Fibroblast of mammary gland (primary cell): ENCODE data around the gene MYO3B.

Experiments used
- DNase-seq: peaks from one replicate; pipeline ENCODE4 v3.0.0-alpha.2; 2010; ENCODE audit warnings: low read depth
- H3K4me3 ChIP-seq: 2 replicates; pipeline ENCODE4 v1.5.1; 2011; ENCODE audit warnings: low read depth, mild to moderate bottlenecking, low read length, moderate library complexity; ENCODE audit not compliant: control insufficient read depth
- TF ChIP-seq, protein P1 (sequence below): conservative IDR thresholded peaks from 2 replicates; pipeline ENCODE4 v1.5.1; 2011; ENCODE audit warnings: low read depth, low read length, inconsistent platforms; ENCODE audit not compliant: control insufficient read depth, insufficient read depth

Gene MYO3B

DNA sequence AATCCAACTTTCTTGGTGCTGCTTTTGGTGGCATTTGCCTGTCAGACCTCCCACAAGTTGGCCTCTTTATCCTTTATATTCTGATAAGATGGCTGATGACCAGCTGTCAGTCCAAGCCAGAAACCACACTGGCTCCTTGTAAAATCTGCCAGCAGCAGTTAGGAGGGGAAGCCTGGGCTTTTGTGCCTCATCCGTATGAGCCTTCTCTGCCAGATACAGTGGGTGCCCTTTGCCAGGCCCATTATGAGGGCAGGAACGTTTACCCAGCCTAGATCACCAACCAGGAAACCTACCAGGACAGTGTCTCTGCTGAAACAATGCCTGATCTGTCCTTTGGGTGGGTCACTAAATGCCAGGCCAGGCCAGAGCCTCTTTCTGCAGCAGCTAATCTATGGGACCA is 334.3 kb downstream of the MYO3B start:
- no peak for DNase-seq
- TF ChIP-seq, protein P1, sequence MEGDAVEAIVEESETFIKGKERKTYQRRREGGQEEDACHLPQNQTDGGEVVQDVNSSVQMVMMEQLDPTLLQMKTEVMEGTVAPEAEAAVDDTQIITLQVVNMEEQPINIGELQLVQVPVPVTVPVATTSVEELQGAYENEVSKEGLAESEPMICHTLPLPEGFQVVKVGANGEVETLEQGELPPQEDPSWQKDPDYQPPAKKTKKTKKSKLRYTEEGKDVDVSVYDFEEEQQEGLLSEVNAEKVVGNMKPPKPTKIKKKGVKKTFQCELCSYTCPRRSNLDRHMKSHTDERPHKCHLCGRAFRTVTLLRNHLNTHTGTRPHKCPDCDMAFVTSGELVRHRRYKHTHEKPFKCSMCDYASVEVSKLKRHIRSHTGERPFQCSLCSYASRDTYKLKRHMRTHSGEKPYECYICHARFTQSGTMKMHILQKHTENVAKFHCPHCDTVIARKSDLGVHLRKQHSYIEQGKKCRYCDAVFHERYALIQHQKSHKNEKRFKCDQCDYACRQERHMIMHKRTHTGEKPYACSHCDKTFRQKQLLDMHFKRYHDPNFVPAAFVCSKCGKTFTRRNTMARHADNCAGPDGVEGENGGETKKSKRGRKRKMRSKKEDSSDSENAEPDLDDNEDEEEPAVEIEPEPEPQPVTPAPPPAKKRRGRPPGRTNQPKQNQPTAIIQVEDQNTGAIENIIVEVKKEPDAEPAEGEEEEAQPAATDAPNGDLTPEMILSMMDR: no peak
- no peak overlapping the region for H3K4me3 ChIP-seq

DNA sequence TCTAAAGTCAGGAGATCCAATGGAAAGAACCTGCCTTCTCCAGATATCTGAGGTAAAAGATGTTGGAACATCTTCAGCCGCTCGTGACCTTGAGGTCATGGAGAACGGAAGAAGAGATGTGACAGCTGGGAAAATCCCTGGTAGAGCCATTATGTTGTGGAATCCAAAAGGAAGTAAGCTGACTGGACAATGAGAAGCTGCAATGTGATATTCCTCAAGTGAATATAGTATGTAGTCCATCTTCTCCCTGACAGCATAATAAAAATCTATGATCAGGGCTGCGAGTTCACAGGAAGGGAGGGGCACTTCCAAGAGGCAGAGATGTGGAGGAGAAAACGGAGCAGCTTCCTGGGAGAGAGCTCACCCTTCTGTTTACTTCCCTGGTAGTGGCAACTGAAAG is 336.2 kb downstream of the MYO3B start:
- H3K4me3 ChIP-seq: no peak overlapping the region
- TF ChIP-seq, protein P1: no peak
- no peak for DNase-seq

DNA sequence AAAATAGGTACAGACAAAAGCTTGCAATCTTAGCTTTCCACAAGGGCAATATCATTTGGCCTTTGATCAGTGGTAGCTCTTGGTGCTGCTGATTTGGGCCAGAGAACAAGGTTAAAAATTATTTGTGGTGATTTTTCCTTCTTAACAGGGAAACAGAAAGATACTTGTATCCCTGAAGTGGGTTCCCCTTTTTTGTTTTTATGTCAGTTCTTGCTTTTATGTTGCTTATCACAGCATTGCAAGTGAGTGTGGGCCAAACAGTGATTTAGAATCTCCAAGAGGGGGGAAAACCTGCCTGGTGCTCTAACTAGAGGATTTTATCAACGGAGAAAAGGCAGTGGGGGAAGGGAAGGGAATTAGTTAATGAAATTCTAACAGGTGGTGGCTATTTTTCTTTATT is 339.6 kb downstream of the MYO3B start:
- H3K4me3 ChIP-seq: no peak overlapping the region
- no peak for DNase-seq
- TF ChIP-seq, protein P1: no peak

DNA sequence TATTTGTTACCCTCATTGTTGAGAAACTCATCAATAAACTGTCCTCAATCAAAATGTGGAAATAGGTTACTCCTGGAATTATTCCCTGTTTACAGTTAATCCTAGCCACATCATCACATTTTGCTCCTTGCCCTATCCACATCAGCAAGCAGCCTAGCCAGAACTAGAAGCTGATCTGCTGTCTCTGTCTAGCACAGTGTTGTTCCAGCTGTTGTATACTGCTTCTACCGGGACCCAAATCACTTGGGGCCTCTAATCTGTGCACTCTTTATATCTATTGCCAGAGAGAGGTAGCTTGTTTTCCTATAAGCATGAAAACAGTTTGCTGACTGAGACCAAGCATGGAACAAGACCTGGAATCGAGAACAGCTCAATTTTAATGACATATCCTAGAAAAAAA is 341.0 kb downstream of the MYO3B start:
- TF ChIP-seq, protein P1: no peak
- H3K4me3 ChIP-seq: no peak overlapping the region
- DNase-seq: no peak

DNA sequence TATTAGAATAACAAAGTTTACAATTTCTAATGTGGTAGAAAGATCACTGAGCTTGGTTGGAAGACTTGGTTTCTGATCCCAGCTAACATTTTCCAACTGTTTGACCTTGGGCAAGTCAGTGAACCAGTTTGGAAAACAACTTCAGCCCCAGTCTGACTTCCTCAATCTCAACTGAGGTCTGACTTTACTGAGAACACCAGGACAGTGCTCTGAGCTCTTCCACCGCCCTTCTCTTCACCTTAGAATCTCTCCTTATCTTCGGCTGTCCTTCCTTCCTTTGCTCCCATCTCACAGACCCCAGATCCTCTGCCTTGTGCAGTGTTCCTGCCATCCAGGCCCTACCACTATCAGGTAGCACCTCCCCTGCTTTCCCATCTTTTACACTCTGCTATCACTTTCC is 343.4 kb downstream of the MYO3B start:
- TF ChIP-seq, protein P1: no peak
- DNase-seq: no peak
- H3K4me3 ChIP-seq: no peak overlapping the region

DNA sequence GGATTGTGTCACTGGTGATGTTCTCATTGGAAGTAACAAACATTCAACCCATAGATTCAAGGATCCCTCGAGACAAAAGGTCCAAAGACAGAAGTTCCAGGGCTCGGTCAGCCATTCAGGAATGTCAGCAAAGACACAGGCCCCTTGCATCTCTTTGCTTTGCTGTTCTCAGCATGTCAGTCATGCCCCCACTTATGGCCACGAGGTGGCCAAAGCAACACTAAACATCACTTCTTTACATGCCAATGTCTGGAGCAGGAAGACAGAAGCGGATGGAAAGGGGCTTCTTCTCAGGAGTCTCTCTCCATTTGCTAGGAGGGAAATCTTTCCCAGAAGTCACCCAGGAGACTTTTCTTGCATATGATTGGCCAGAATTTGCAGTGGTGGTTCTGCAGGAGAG is 345.6 kb downstream of the MYO3B start:
- no peak overlapping the region for H3K4me3 ChIP-seq
- TF ChIP-seq, protein P1: no peak
- DNase-seq: no peak
